SK-N-SH treated with all-trans-retinoic acid at 6 μM for 48 hours (cell line): ENCODE data around the gene GPR139.

Source experiments
- ATAC-seq: fragments of 200-7000 bp; cut with Tn5 transposase; 3 replicates; pipeline ENCODE4 v1.9.1; 2020; ENCODE audit warnings: mild to moderate bottlenecking, moderate library complexity
- ARNTL ChIP-seq: fragments of 450-650 bp; formaldehyde crosslinking; IDR thresholded peaks from 2 replicates; pipeline ENCODE4 v1.5.0; 2020; ENCODE audit warnings: low read depth, mild to moderate bottlenecking, moderate library complexity, borderline replicate concordance
- CREB5 ChIP-seq: fragments of 250-450 bp; sonication (Bioruptor Pico); IDR thresholded peaks from 2 replicates; pipeline ENCODE4 v1.5.1; 2020; ENCODE audit warnings: low read depth, mild to moderate bottlenecking, moderate library complexity
- CSDC2 ChIP-seq: fragments of 250-450 bp; sonication (Bioruptor Pico); IDR thresholded peaks from 2 replicates; pipeline ENCODE4 v1.5.0; 2020; ENCODE audit warnings: mild to moderate bottlenecking, moderate library complexity
- CSRNP3 ChIP-seq: fragments of 250-450 bp; sonication (Bioruptor Pico); IDR thresholded peaks from 2 replicates; pipeline ENCODE4 v1.5.1; 2021; ENCODE audit warnings: mild to moderate bottlenecking, moderate library complexity
- ESRRG ChIP-seq: fragments of 250-450 bp; sonication (Bioruptor Pico); IDR thresholded peaks from 2 replicates; pipeline ENCODE4 v1.6.1; 2021; ENCODE audit warnings: mild to moderate bottlenecking
- OSR1 ChIP-seq: fragments of 250-450 bp; sonication (Bioruptor Pico); IDR thresholded peaks from 2 replicates; pipeline ENCODE4 v1.8.0; 2022; ENCODE audit warnings: moderate library complexity, mild to moderate bottlenecking, inconsistent platforms
- POU6F1 ChIP-seq: fragments of 250-450 bp; sonication (Bioruptor Pico); IDR thresholded peaks from 2 replicates; pipeline ENCODE4 v1.8.0; 2021; ENCODE audit warnings: low read depth, mild to moderate bottlenecking, moderate library complexity, borderline replicate concordance
- RARB ChIP-seq: fragments of 250-450 bp; sonication (Bioruptor Pico); IDR thresholded peaks from 2 replicates; pipeline ENCODE4 v1.8.0; 2021; ENCODE audit warnings: mild to moderate bottlenecking, moderate library complexity
- SNAI2 ChIP-seq: fragments of 250-450 bp; sonication (Bioruptor Pico); IDR thresholded peaks from 2 replicates; pipeline ENCODE4 v1.5.0; 2020; ENCODE audit warnings: mild to moderate bottlenecking, moderate library complexity
- TOX ChIP-seq: fragments of 250-450 bp; sonication (Bioruptor Pico); IDR thresholded peaks from 2 replicates; pipeline ENCODE4 v1.8.0; 2021; ENCODE audit warnings: mild to moderate bottlenecking, moderate library complexity, borderline replicate concordance
- ZC3H10 ChIP-seq: fragments of 250-450 bp; sonication (Bioruptor Pico); IDR thresholded peaks from 2 replicates; pipeline ENCODE4 v1.5.1; 2021; ENCODE audit warnings: mild to moderate bottlenecking, moderate library complexity
- ZFP3 ChIP-seq: fragments of 250-450 bp; sonication (Bioruptor Pico); IDR thresholded peaks from 2 replicates; pipeline ENCODE4 v1.5.0; 2020; ENCODE audit warnings: mild to moderate bottlenecking, moderate library complexity
- ZFP30 ChIP-seq: fragments of 450-650 bp; formaldehyde crosslinking; IDR thresholded peaks from 2 replicates; pipeline ENCODE4 v1.5.0; 2022; ENCODE audit warnings: mild to moderate bottlenecking, moderate library complexity
- ZNF565 ChIP-seq: fragments of 450-650 bp; formaldehyde crosslinking; conservative IDR thresholded peaks from 2 replicates; pipeline ENCODE4 v1.5.0; 2020; ENCODE audit warnings: low read depth, mild to moderate bottlenecking, moderate library complexity
- ZNF70 ChIP-seq: fragments of 450-650 bp; formaldehyde crosslinking; IDR thresholded peaks from 2 replicates; pipeline ENCODE4 v1.5.0; 2020; ENCODE audit warnings: mild to moderate bottlenecking, moderate library complexity
- ZNF8 ChIP-seq: fragments of 450-650 bp; formaldehyde crosslinking; IDR thresholded peaks from 2 replicates; pipeline ENCODE4 v1.5.0; 2020; ENCODE audit warnings: mild to moderate bottlenecking, moderate library complexity
- TF ChIP-seq, protein P1 (sequence below): fragments of 250-450 bp; sonication (Bioruptor Pico); IDR thresholded peaks from 2 replicates; pipeline ENCODE4 v1.5.0; 2020; ENCODE audit warnings: mild to moderate bottlenecking, moderate library complexity
- TF ChIP-seq, protein P2 (sequence below): fragments of 250-450 bp; sonication (Bioruptor Pico); IDR thresholded peaks from 2 replicates; pipeline ENCODE4 v1.8.0; 2020; ENCODE audit warnings: mild to moderate bottlenecking, moderate library complexity, borderline replicate concordance

The GPR139 gene

GRCh38 chr16:20102021-20102420 is 28.3 kb upstream of the GPR139 start:
- no peak for ATAC-seq
- no peak for TF ChIP-seq CSDC2 (CRISPR knock-in tag)
- no peak for TF ChIP-seq POU6F1 (CRISPR knock-in tag)
- TF ChIP-seq ZNF8 (CRISPR knock-in tag): no peak
- no peak for TF ChIP-seq CREB5 (CRISPR knock-in tag)
- TF ChIP-seq ARNTL (CRISPR knock-in tag): no peak
- no peak for TF ChIP-seq ZFP3 (CRISPR knock-in tag)
- no peak for TF ChIP-seq ZFP30
- TF ChIP-seq, protein P1, sequence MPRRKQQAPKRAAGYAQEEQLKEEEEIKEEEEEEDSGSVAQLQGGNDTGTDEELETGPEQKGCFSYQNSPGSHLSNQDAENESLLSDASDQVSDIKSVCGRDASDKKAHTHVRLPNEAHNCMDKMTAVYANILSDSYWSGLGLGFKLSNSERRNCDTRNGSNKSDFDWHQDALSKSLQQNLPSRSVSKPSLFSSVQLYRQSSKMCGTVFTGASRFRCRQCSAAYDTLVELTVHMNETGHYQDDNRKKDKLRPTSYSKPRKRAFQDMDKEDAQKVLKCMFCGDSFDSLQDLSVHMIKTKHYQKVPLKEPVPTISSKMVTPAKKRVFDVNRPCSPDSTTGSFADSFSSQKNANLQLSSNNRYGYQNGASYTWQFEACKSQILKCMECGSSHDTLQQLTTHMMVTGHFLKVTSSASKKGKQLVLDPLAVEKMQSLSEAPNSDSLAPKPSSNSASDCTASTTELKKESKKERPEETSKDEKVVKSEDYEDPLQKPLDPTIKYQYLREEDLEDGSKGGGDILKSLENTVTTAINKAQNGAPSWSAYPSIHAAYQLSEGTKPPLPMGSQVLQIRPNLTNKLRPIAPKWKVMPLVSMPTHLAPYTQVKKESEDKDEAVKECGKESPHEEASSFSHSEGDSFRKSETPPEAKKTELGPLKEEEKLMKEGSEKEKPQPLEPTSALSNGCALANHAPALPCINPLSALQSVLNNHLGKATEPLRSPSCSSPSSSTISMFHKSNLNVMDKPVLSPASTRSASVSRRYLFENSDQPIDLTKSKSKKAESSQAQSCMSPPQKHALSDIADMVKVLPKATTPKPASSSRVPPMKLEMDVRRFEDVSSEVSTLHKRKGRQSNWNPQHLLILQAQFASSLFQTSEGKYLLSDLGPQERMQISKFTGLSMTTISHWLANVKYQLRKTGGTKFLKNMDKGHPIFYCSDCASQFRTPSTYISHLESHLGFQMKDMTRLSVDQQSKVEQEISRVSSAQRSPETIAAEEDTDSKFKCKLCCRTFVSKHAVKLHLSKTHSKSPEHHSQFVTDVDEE (CRISPR knock-in tag): no peak

- ATAC-seq: no peak
Observed at GRCh38 chr16:20099375-20099774, 25.7 kb upstream of the GPR139 start.

DNA sequence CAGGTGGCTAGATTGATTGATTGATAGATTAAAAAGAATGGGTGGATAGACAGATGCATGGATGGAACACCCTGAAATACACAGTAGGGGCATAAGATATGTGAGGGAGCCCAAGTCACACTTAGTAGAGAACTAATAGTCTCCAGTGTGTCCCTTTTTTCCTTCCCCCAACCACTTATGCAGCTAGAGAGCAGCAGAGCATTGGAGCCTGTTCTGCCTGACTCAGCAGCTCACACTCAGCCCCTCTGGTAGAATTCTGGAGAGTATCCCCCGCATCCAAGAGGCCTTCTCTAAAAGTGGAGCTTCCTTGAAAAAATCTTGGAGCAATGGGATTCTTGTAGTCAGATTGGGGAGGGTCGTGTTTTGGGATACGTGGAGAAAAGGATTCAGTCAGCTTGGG is 20.5 kb upstream of the GPR139 start:
- ATAC-seq: no peak
- TF ChIP-seq RARB (no peak), CSRNP3 (CRISPR knock-in tag) (no peak), ZNF70 (CRISPR knock-in tag) (no peak), CREB5 (CRISPR knock-in tag) (no peak), ZC3H10 (CRISPR knock-in tag) (no peak), ARNTL (CRISPR knock-in tag) (no peak), ZNF565 (CRISPR knock-in tag) (no peak), ESRRG (CRISPR knock-in tag) (no peak)

More at GRCh38 chr16:20099375-20099774, 25.7 kb upstream of the GPR139 start:
- TF ChIP-seq ZNF565 (CRISPR knock-in tag) (no peak), RARB (no peak), SNAI2 (CRISPR knock-in tag) (no peak), ZNF8 (CRISPR knock-in tag) (no peak), ZNF70 (CRISPR knock-in tag) (no peak), ZFP3 (CRISPR knock-in tag) (no peak), CREB5 (CRISPR knock-in tag) (no peak), POU6F1 (CRISPR knock-in tag) (no peak), TOX (no peak), CSDC2 (CRISPR knock-in tag) (no peak), OSR1 (CRISPR knock-in tag) (no peak), ARNTL (CRISPR knock-in tag) (no peak), ZC3H10 (CRISPR knock-in tag) (no peak)
- TF ChIP-seq, protein P2, sequence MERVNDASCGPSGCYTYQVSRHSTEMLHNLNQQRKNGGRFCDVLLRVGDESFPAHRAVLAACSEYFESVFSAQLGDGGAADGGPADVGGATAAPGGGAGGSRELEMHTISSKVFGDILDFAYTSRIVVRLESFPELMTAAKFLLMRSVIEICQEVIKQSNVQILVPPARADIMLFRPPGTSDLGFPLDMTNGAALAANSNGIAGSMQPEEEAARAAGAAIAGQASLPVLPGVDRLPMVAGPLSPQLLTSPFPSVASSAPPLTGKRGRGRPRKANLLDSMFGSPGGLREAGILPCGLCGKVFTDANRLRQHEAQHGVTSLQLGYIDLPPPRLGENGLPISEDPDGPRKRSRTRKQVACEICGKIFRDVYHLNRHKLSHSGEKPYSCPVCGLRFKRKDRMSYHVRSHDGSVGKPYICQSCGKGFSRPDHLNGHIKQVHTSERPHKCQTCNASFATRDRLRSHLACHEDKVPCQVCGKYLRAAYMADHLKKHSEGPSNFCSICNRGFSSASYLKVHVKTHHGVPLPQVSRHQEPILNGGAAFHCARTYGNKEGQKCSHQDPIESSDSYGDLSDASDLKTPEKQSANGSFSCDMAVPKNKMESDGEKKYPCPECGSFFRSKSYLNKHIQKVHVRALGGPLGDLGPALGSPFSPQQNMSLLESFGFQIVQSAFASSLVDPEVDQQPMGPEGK: no peak
- TF ChIP-seq, all 23 proteins: peak for 0
